HEK293 (cell line): ENCODE data around the gene PRTFDC1.

Experiments used
- CTCF ChIA-PET: fragments of 350-600 bp; formaldehyde crosslinking; extraction: SDS; loops from one replicate; lab custom pipeline; 2021; ENCODE audit warnings: antibody characterized with exemption; lab: Yijun Ruan, JAX
- POLR2A ChIA-PET: fragments of 300-600 bp; formaldehyde crosslinking; extraction: SDS; loops from one replicate; lab custom pipeline; 2020; ENCODE audit warnings: antibody characterized with exemption, inconsistent platforms; lab: Yijun Ruan, JAX
- H3K27ac ChIP-seq: fragments of 200-500 bp; sonication (Bioruptor generic); 2 replicates; pipeline ENCODE4 v1.5.1; 2014; ENCODE audit warnings: low read depth, low read length, control low read depth, inconsistent platforms; ENCODE audit errors: extremely low read depth
- H3K36me3 ChIP-seq, 2 experiments: fragments of 200-500 bp in 1 of 2; sonication (Bioruptor generic) in 1 of 2; 1 replicate in 1 of 2; 2 replicates in 1 of 2; pipeline ENCODE4 v1.5.1; 2014 to 2017; ENCODE audit warnings: inconsistent platforms in 2 of 2, low read length in 2 of 2; ENCODE audit not compliant: control insufficient read depth in 2 of 2, insufficient read depth in 1 of 2
- H3K4me1 ChIP-seq: fragments of 200-500 bp; sonication (Bioruptor generic); 2 replicates; pipeline ENCODE4 v1.5.1; 2014; ENCODE audit warnings: mild to moderate bottlenecking, low read length, inconsistent platforms; ENCODE audit not compliant: control insufficient read depth, insufficient read depth
- H3K4me3 ChIP-seq: 2 replicates; pipeline ENCODE4 v1.5.1; 2011; ENCODE audit warnings: low read depth, mild to moderate bottlenecking, control low read depth, low read length, moderate library complexity
- H3K9me3 ChIP-seq: fragments of 200-500 bp; sonication (Bioruptor generic); 2 replicates; pipeline ENCODE4 v1.5.1; 2014; ENCODE audit warnings: low read depth, low read length, inconsistent platforms; ENCODE audit not compliant: control insufficient read depth, insufficient read depth
- GFI1B ChIP-seq: fragments of 450-650 bp; formaldehyde crosslinking; IDR thresholded peaks from 2 replicates; pipeline ENCODE4 v1.5.1; 2016; ENCODE audit warnings: missing biosample characterization, missing genetic modification characterization
- KLF7 ChIP-seq: fragments of 450-650 bp; formaldehyde crosslinking; IDR thresholded peaks from 2 replicates; pipeline ENCODE4 v1.5.1; 2016; ENCODE audit warnings: missing biosample characterization, missing genetic modification characterization, borderline replicate concordance
- SP7 ChIP-seq: fragments of 450-650 bp; formaldehyde crosslinking; IDR thresholded peaks from 2 replicates; pipeline ENCODE4 v1.5.1; 2016; ENCODE audit warnings: missing biosample characterization, missing genetic modification characterization
- ZBTB48 ChIP-seq: fragments of 450-650 bp; formaldehyde crosslinking; IDR thresholded peaks from 2 replicates; pipeline ENCODE4 v1.5.1; 2016; ENCODE audit warnings: missing biosample characterization, missing genetic modification characterization
- ZFP3 ChIP-seq: fragments of 450-650 bp; formaldehyde crosslinking; IDR thresholded peaks from 2 replicates; pipeline ENCODE4 v1.5.1; 2016; ENCODE audit warnings: low read depth, missing biosample characterization, missing genetic modification characterization
- ZNF10 ChIP-seq: fragments of 450-650 bp; formaldehyde crosslinking; IDR thresholded peaks from 2 replicates; pipeline ENCODE4 v1.5.1; 2017; ENCODE audit warnings: missing biosample characterization, missing genetic modification characterization
- ZNF223 ChIP-seq: fragments of 450-650 bp; formaldehyde crosslinking; IDR thresholded peaks from 2 replicates; pipeline ENCODE4 v1.5.1; 2016; ENCODE audit warnings: missing biosample characterization, missing genetic modification characterization
- ZNF292 ChIP-seq: fragments of 450-650 bp; formaldehyde crosslinking; IDR thresholded peaks from 2 replicates; pipeline ENCODE4 v1.5.1; 2016; ENCODE audit warnings: low read depth, missing biosample characterization, missing genetic modification characterization, borderline replicate concordance
- ZNF335 ChIP-seq: fragments of 450-650 bp; formaldehyde crosslinking; conservative IDR thresholded peaks from 2 replicates; pipeline ENCODE4 v1.5.1; 2016; ENCODE audit warnings: missing biosample characterization, missing genetic modification characterization
- ZNF391 ChIP-seq: fragments of 450-650 bp; formaldehyde crosslinking; IDR thresholded peaks from 2 replicates; pipeline ENCODE4 v1.5.1; 2016; ENCODE audit warnings: low read depth, missing biosample characterization, missing genetic modification characterization, borderline replicate concordance
- ZNF548 ChIP-seq: fragments of 450-650 bp; formaldehyde crosslinking; IDR thresholded peaks from 2 replicates; pipeline ENCODE4 v1.5.1; 2016; ENCODE audit warnings: missing biosample characterization, missing genetic modification characterization
- ZNF660 ChIP-seq: fragments of 450-650 bp; IDR thresholded peaks from 2 replicates; pipeline ENCODE4 v1.5.1; 2018; ENCODE audit warnings: missing biosample characterization, mild to moderate bottlenecking, missing genetic modification characterization
- ZNF76 ChIP-seq: fragments of 450-650 bp; formaldehyde crosslinking; IDR thresholded peaks from 2 replicates; pipeline ENCODE4; 2016; ENCODE audit warnings: low read depth, missing biosample characterization, missing genetic modification characterization, borderline replicate concordance
- ZNF830 ChIP-seq: fragments of 450-650 bp; IDR thresholded peaks from 2 replicates; pipeline ENCODE4 v1.5.0; 2018; ENCODE audit warnings: missing biosample characterization, missing genetic modification characterization, low read depth, mild to moderate bottlenecking, moderate library complexity
- ZNF843 ChIP-seq: fragments of 450-650 bp; formaldehyde crosslinking; IDR thresholded peaks from 2 replicates; pipeline ENCODE4 v1.5.1; 2016; ENCODE audit warnings: missing biosample characterization, missing genetic modification characterization
- TF ChIP-seq, protein P1 (sequence below): fragments of 450-650 bp; formaldehyde crosslinking; IDR thresholded peaks from 2 replicates; pipeline ENCODE4 v1.5.1; 2016; ENCODE audit warnings: missing biosample characterization, missing genetic modification characterization
- TF ChIP-seq, protein P2 (sequence below): fragments of 450-650 bp; formaldehyde crosslinking; IDR thresholded peaks from 2 replicates; pipeline ENCODE4 v1.5.1; 2016; ENCODE audit warnings: missing biosample characterization, missing genetic modification characterization
- TF ChIP-seq, protein P3 (sequence below): fragments of 450-650 bp; formaldehyde crosslinking; IDR thresholded peaks from 2 replicates; pipeline ENCODE4 v1.5.1; 2016; ENCODE audit warnings: missing biosample characterization, missing genetic modification characterization
- TF ChIP-seq, protein P4 (sequence below): fragments of 450-650 bp; formaldehyde crosslinking; IDR thresholded peaks from 2 replicates; pipeline ENCODE4 v1.5.1; 2016; ENCODE audit warnings: missing biosample characterization, missing genetic modification characterization
- TF ChIP-seq, protein P5 (sequence below): sonication (generic); formaldehyde crosslinking; IDR thresholded peaks from 2 replicates; pipeline ENCODE4 v1.8.1; 2022; ENCODE audit warnings: mild to moderate bottlenecking, moderate library complexity, missing genetic modification reagents

The PRTFDC1 gene

DNA sequence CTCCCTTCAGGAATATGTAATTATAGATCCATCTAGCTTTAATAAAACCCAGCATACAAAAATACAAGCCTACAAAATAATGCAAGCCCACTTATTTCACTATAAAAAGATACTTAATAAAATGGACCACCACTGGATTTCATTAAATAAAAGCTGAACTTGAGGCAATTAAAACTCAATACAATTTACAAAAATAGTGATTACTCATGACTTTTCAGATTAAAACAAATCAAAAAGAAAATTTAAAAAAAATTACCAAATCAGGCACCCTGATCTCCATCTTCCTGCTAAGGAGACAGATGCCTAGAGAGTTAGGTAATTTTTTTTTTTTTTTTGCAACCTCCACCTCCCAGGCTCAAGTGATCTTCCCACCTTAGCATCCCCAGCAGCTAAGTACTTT is 41.8 kb downstream of the PRTFDC1 start:
- Histone ChIP-seq H3K4me1 (no peaks in the 10 kb centered on the region), H3K9me3 (no peaks in the 10 kb centered on the region), H3K36me3 (no peaks in the 10 kb centered on the region), H3K4me3 (no peak overlapping the region), H3K27ac (no peak overlapping the region)
- ChIA-PET CTCF (interaction anchor here (0.5 kb wide), 1 partner anchor 171 kb away, joined by 3 read pairs; no protein-coding TSS in a partner anchor), POLR2A (no interaction called here)
- TF ChIP-seq ZNF830 (no peak), ZNF76 (no peak), ZNF548 (tag by site-specific recombination) (no peak), ZFP3 (no peak), KLF7 (tag by site-specific recombination) (no peak), ZNF223 (tag by site-specific recombination) (no peak), ZNF391 (tag by site-specific recombination) (no peak), ZBTB48 (no peak), SP7 (tag by site-specific recombination) (no peak), ZNF335 (no peak), ZNF843 (tag by site-specific recombination) (no peak), GFI1B (tag by site-specific recombination) (no peak), ZNF10 (tag by site-specific recombination) (no peak)
- TF ChIP-seq, protein P1, sequence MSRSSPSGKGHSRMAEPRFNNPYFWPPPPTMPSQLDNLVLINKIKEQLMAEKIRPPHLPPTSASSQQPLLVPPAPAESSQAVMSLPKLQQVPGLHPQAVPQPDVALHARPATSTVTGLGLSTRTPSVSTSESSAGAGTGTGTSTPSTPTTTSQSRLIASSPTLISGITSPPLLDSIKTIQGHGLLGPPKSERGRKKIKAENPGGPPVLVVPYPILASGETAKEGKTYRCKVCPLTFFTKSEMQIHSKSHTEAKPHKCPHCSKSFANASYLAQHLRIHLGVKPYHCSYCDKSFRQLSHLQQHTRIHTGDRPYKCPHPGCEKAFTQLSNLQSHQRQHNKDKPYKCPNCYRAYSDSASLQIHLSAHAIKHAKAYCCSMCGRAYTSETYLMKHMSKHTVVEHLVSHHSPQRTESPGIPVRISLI (tag by site-specific recombination): no peak
- TF ChIP-seq, protein P2, sequence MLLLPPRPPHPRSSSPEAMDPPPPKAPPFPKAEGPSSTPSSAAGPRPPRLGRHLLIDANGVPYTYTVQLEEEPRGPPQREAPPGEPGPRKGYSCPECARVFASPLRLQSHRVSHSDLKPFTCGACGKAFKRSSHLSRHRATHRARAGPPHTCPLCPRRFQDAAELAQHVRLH: no peak
- TF ChIP-seq, protein P3, sequence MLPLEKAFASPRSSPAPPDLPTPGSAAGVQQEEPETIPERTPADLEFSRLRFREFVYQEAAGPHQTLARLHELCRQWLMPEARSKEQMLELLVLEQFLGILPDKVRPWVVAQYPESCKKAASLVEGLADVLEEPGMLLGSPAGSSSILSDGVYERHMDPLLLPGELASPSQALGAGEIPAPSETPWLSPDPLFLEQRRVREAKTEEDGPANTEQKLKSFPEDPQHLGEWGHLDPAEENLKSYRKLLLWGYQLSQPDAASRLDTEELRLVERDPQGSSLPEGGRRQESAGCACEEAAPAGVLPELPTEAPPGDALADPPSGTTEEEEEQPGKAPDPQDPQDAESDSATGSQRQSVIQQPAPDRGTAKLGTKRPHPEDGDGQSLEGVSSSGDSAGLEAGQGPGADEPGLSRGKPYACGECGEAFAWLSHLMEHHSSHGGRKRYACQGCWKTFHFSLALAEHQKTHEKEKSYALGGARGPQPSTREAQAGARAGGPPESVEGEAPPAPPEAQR (tag by site-specific recombination): no peak
- TF ChIP-seq, protein P4, sequence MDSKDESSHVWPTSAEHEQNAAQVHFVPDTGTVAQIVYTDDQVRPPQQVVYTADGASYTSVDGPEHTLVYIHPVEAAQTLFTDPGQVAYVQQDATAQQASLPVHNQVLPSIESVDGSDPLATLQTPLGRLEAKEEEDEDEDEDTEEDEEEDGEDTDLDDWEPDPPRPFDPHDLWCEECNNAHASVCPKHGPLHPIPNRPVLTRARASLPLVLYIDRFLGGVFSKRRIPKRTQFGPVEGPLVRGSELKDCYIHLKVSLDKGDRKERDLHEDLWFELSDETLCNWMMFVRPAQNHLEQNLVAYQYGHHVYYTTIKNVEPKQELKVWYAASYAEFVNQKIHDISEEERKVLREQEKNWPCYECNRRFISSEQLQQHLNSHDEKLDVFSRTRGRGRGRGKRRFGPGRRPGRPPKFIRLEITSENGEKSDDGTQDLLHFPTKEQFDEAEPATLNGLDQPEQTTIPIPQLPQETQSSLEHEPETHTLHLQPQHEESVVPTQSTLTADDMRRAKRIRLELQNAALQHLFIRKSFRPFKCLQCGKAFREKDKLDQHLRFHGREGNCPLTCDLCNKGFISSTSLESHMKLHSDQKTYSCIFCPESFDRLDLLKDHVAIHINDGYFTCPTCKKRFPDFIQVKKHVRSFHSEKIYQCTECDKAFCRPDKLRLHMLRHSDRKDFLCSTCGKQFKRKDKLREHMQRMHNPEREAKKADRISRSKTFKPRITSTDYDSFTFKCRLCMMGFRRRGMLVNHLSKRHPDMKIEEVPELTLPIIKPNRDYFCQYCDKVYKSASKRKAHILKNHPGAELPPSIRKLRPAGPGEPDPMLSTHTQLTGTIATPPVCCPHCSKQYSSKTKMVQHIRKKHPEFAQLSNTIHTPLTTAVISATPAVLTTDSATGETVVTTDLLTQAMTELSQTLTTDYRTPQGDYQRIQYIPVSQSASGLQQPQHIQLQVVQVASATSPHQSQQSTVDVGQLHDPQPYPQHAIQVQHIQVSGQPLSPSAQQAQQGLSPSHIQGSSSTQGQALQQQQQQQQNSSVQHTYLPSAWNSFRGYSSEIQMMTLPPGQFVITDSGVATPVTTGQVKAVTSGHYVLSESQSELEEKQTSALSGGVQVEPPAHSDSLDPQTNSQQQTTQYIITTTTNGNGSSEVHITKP: no peak

DNA sequence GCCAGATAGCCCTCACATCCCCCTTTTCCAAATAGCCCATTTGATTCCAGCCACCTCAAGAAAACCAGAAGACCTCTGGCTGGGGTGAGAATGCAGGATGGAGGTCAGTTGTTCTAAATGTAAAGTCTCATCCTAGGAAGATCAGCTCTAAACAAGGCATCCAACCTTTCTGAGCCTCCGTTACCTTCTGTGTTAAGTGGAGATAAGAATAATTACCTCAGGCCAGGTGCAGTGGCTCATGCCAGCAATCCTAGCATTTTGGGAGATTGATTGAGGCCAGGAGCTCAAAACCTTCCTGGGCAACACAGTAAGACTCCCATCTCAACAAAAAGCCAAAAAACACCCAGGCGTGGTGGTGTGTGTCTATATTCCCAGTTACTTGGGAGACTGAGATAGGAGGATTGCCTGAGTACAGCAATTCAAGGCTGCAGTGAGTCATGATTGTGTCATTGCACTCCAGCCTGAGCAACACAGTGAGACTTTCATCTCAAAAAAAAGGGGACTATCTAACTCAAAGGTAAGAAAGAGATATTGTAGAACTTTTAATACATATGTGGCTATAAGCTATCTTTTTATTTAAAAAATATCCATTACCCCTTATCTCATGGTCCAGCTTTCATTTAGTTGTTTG is 43.5 kb downstream of the PRTFDC1 start:
- Histone ChIP-seq H3K36me3 (no peaks in the 10 kb centered on the region), H3K4me1 (no peaks in the 10 kb centered on the region), H3K9me3 (no peaks in the 10 kb centered on the region), H3K4me3 (no peak overlapping the region), H3K27ac (no peak overlapping the region)
- ChIA-PET CTCF (no interaction called here), POLR2A (no interaction called here)
- 0 out of 2 replicates have a peak, but pooled peaks have one; percentile 58 for TF ChIP-seq ZNF660 (tag by site-specific recombination)
- TF ChIP-seq, protein P5, sequence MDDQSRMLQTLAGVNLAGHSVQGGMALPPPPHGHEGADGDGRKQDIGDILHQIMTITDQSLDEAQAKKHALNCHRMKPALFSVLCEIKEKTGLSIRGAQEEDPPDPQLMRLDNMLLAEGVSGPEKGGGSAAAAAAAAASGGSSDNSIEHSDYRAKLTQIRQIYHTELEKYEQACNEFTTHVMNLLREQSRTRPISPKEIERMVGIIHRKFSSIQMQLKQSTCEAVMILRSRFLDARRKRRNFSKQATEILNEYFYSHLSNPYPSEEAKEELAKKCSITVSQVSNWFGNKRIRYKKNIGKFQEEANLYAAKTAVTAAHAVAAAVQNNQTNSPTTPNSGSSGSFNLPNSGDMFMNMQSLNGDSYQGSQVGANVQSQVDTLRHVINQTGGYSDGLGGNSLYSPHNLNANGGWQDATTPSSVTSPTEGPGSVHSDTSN (CRISPR knock-in tag): no peak
- no peak for TF ChIP-seq ZNF292 (tag by site-specific recombination)
